ENCODE data around the gene CCDC177. TPM values are rescaled to one million over a fixed set of nuclear protein-coding genes. Genes with fewer than 3 reads are reported as not detected.

The CCDC177 gene
- polyA plus RNA-seq, 3 donors: not detected

DNA sequence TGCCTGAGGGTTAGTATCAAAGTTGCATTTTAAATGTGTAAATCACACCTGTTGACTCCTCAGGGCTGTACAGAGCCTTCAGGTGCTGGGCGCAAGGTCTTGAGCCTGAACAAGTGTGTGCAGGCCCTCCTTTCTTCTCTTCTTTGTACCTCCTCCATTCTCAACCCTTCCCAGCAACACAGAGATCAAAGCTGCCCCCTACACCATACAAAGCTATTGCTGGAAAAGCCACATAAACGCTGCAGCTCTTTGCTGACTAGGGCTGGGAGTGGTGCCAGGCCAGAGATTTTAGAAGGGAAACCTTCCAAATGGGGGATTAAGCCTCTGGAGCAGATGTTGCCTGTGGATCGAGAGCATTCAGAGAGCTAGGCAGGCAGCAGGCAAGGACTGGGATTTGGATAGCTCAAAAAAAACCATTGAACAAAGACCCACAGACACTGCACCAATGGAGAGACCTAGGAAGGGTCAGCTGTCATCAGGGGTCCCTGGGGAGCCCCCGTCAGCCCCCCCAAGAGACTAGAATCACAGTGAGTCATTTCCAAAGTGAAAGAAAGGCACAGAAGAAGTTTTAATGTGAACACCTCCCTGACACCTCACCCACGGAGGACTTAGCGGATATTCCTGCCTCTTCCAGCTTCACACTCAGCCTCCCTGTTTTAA lies 18.5 kb upstream of the CCDC177 start:
- no peaks in the 10 kb centered on the region for H3K27me3 ChIP-seq (ENCODE audit: control insufficient read depth in 2 of 2, insufficient read depth in 2 of 2, low read length in 2 of 2)
- intact Hi-C loops (cut with micrococcal nuclease): no loop called here
- 90% methylated on average over 2 of the region's 6 CpGs for WGBS (ENCODE audit: insufficient coverage)
- Mint-ChIP-seq H3K4me1 (no peaks in the 10 kb centered on the region), H3K4me3 (no peak overlapping the region), H3K36me3 (no peaks in the 10 kb centered on the region), H3K27me3 (ENCODE audit: low read depth in 3 of 3) (peaks cover under 1 to 4% (median 1%) of the 10 kb centered on the region in 3 donors), H3K9me3 (no peaks in the 10 kb centered on the region), H3K27ac (no peak overlapping the region)
- H2AFZ ChIP-seq (ENCODE audit: insufficient read depth, low read depth, low read length, poor library complexity, severe bottlenecking): no peak overlapping the region
- no peak overlapping the region for H3K27ac ChIP-seq (ENCODE audit: low read depth in 1 of 2, low read length in 2 of 2)
- H3K9me3 ChIP-seq (replicated peaks in 1 of 2; ENCODE audit: control insufficient read depth in 1 of 2, insufficient read depth in 1 of 2, low read length in 2 of 2): no peaks in the 10 kb centered on the region
- no peaks in the 10 kb centered on the region for H4K20me1 ChIP-seq (ENCODE audit: insufficient read depth, low read length)
- H3K9ac ChIP-seq (ENCODE audit: insufficient read depth, low read length, poor library complexity, severe bottlenecking): no peak overlapping the region
- no peak for DNase-seq
- H3K79me2 ChIP-seq (ENCODE audit: insufficient read depth, low read length): no peaks in the 10 kb centered on the region
- H3K4me2 ChIP-seq (replicated peaks; ENCODE audit: extremely low read depth, low read length, poor library complexity, severe bottlenecking): no peak overlapping the region
- H3K36me3 ChIP-seq (replicated peaks in 1 of 2; ENCODE audit: control insufficient read depth in 1 of 2, insufficient read depth in 2 of 2, low read length in 2 of 2): no peaks in the 10 kb centered on the region
- no peaks in the 10 kb centered on the region for H3K4me1 ChIP-seq (ENCODE audit: control insufficient read depth in 1 of 2, insufficient read depth in 2 of 2, low read length in 2 of 2)
- H3K4me3 ChIP-seq (replicated peaks in 1 of 3; ENCODE audit: low read depth in 2 of 3, low read length in 3 of 3): no peak overlapping the region
- TF ChIP-seq, protein P1, sequence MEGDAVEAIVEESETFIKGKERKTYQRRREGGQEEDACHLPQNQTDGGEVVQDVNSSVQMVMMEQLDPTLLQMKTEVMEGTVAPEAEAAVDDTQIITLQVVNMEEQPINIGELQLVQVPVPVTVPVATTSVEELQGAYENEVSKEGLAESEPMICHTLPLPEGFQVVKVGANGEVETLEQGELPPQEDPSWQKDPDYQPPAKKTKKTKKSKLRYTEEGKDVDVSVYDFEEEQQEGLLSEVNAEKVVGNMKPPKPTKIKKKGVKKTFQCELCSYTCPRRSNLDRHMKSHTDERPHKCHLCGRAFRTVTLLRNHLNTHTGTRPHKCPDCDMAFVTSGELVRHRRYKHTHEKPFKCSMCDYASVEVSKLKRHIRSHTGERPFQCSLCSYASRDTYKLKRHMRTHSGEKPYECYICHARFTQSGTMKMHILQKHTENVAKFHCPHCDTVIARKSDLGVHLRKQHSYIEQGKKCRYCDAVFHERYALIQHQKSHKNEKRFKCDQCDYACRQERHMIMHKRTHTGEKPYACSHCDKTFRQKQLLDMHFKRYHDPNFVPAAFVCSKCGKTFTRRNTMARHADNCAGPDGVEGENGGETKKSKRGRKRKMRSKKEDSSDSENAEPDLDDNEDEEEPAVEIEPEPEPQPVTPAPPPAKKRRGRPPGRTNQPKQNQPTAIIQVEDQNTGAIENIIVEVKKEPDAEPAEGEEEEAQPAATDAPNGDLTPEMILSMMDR (IDR thresholded peaks at IDR 0.05): no peak

DNA sequence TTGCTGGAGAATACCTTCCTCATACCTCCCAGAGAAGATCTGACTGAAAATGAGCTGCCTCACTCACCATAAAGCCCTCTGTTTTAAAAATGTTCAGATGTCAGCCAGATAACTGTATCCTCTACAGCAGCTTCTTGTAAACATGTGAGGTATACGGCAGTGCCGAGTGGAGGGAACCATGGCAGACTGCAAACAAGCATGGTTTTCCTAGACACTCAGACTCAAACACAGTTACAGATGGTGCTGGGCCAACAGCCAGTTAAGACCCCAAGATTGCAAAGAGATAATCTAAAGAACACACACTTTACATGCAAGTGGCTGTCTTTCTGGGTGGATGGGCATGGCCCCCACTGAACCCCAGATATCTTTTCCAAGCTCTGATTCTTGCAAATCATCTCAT lies 16.6 kb upstream of the CCDC177 start:
- H3K27ac Mint-ChIP-seq: peak overlapping the region in 2 of 7 donors; percentile 9 to 60
- WGBS (ENCODE audit: insufficient coverage): 95% methylated on average over 2 of the region's 2 CpGs
- Histone ChIP-seq H3K9me3 (replicated peaks in 1 of 2; ENCODE audit: control insufficient read depth in 1 of 2, insufficient read depth in 1 of 2, low read length in 2 of 2) (no peaks in the 10 kb centered on the region), H3K36me3 (replicated peaks in 1 of 2; ENCODE audit: control insufficient read depth in 1 of 2, insufficient read depth in 2 of 2, low read length in 2 of 2) (no peaks in the 10 kb centered on the region), H2AFZ (ENCODE audit: insufficient read depth, low read depth, low read length, poor library complexity, severe bottlenecking) (peak overlapping the region; percentile 13), H3K4me1 (ENCODE audit: control insufficient read depth in 1 of 2, insufficient read depth in 2 of 2, low read length in 2 of 2) (no peaks in the 10 kb centered on the region), H3K27me3 (ENCODE audit: control insufficient read depth in 2 of 2, insufficient read depth in 2 of 2, low read length in 2 of 2) (no peaks in the 10 kb centered on the region), H3K4me2 (replicated peaks; ENCODE audit: extremely low read depth, low read length, poor library complexity, severe bottlenecking) (no peak overlapping the region), H3K4me3 (replicated peaks in 1 of 3; ENCODE audit: low read depth in 2 of 3, low read length in 3 of 3) (no peak overlapping the region), H4K20me1 (ENCODE audit: insufficient read depth, low read length) (no peaks in the 10 kb centered on the region), H3K9ac (ENCODE audit: insufficient read depth, low read length, poor library complexity, severe bottlenecking) (no peak overlapping the region), H3K79me2 (ENCODE audit: insufficient read depth, low read length) (no peaks in the 10 kb centered on the region), H3K27ac (ENCODE audit: low read depth in 1 of 2, low read length in 2 of 2) (no peak overlapping the region)
- peaks cover 4 to 6% (median 6%) of the 10 kb centered on the region in 3 donors for H3K27me3 Mint-ChIP-seq (ENCODE audit: low read depth in 3 of 3)
- no peak overlapping the region for H3K4me3 Mint-ChIP-seq
- no peak for DNase-seq
- intact Hi-C loops (cut with micrococcal nuclease): no loop called here
- no peaks in the 10 kb centered on the region for H3K36me3 Mint-ChIP-seq
- peaks cover 4% of the 10 kb centered on the region for H3K4me1 Mint-ChIP-seq
- TF ChIP-seq, protein P1 (IDR thresholded peaks at IDR 0.05): no peak
- H3K9me3 Mint-ChIP-seq: no peaks in the 10 kb centered on the region
